HG03457 (cell line): ENCODE data around the gene PTPRD.

Experiments
- ATAC-seq: cut with Tn5 transposase; IDR thresholded peaks from one replicate; pipeline ENCODE4 v1.9.1; 2021; ENCODE audit warnings: moderate number of reproducible peaks; ENCODE audit not compliant: unreplicated experiment

The PTPRD gene

DNA sequence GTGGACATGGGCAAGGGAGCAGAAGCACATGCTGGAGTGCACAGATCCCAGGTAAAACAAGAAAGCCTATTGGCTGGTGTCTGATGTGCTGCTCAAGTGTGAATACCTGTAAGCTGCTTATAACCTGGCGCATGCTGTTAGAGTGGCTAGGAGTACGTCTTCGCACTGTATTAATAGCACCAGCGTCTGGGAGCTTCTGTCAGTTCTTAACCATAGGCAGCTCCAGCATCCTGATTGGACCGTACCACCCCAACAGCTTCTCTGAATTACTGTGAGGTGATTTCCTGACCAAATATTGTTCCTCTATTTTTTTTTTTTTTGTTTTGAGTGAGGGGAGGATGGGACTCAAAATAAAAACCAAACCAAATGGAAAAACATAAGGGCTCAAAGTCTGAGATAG is 987.6 kb downstream of the PTPRD start:
- ATAC-seq, result no peak

- ATAC-seq, result no peak
Observed at GRCh38 chr9:9623506-9623905, 989.3 kb downstream of the PTPRD start.

GRCh38 chr9:9621355-9621940 is 991.4 kb downstream of the PTPRD start:
- no peak for ATAC-seq

- no peak for ATAC-seq
Observed at GRCh38 chr9:9620736-9621135, 992.1 kb downstream of the PTPRD start.

DNA sequence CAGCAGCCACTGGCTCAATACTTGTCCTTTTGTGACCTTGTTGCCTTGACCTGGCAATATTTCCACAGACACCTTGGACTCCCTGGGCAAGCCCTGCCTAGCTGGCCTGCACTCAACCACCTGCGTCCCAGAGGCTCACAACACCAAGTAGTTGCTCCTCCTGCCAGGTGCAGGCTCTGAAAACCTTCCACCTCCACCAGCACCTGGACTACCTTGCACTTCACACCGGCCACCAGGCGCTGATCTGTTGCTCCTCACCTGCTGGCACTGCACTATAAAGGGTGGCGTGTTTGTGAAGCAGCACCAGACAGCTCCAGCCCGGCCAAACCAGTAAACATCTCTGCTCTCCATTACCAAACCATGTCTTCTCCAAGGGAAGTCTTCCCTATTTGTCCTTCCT is 997.7 kb downstream of the PTPRD start:
- ATAC-seq, result no peak

DNA sequence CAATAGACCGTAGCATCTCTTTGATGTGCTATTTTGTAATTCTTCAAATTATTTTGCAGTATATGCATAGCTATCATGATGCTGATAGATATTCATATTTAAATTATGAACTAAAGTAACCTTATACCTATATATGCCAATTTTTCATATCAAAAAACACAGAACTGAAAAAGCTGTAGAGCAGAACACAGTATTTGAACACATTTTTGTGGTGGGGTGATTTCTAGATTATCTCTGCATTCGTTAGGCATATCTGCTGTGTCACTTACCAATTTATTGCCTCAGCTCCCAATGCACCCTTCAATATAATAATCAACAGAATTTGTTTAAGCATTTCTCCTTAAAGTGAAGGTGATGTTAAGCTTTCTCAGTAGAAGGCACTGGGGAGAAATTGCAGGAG is 998.2 kb downstream of the PTPRD start:
- no peak for ATAC-seq

DNA sequence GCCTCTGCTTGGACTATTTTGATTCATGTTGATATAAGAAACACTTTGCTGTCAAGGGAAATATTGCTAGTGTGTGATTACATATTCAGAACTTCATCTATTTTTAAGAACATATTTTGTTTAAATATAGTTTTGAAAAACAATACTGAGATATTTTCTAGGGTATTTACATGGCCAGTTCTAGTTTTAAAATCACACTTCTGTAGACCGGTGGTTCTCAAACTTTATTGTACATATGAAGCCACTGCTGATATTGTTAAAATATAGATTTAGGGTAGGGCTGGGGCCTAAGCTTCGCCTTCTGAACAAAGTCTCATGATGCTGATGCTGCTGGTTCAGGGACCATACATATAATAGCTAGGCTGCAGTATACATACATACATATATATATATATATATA is 1000.0 kb downstream of the PTPRD start:
- ATAC-seq, result no peak

GRCh38 chr9:9612270-9612669 is 1000.5 kb downstream of the PTPRD start:
- ATAC-seq, result peak; percentile 59

DNA sequence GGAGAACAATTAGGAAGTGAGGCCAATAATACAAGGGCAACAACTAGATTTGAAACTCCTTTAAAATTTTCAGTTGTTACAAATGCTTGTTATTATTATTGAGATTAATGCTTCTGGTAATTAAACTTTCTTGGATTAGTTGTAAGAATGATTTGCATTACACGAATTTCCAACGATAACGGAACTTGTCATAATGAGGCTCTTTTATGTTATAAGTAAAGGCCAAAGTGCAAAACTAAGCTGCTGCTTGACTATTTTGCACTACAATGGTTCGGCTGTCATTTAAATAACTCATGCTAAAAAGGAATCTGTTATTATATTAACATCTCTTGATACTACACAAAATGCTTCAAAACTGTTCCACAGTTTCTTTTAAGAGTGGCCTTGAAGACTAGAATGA is 1007.1 kb downstream of the PTPRD start:
- no peak for ATAC-seq

- no peak for ATAC-seq
Observed at GRCh38 chr9:9603345-9603744, 1009.5 kb downstream of the PTPRD start.

DNA sequence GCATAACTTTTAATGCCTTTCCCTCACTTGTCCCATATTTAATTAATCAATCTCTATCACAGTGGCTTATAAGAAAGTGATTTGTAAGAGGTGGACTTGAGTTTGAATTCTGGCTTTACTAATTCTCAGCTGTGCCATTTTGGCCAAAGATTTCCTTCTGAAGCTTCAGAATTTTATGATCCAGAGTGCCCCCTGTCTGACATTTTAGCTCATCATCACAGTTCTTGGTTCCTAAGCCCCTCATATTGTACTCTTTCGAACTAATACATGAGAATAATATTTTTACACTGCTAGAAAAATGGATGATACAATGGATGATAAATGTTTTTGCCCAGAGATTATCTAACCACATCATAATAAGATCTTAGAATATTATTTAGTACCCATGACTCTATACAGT is 1014.1 kb downstream of the PTPRD start:
- no peak for ATAC-seq

- no peak for ATAC-seq
Observed at GRCh38 chr9:9592104-9592503, 1020.7 kb downstream of the PTPRD start.

- peak; percentile 60 for ATAC-seq
Observed at GRCh38 chr9:9585920-9586319, 1026.9 kb downstream of the PTPRD start.

DNA sequence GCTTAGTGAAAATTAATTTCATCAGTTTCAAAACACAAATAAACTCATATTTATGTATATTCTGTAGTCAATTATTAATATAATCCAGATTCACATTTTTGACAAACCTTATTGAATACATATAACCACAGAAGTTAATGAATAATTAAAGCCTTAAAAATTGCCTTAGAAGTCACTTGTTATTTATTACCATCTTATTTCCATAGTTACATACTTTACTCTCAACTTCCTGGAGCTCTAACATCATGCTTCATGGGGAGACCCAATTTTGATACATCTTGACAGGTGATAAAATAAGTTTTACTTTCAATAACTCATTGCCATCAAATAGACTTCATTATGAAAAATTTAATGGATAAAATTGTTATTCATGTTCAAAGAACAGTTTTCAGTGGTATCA is 1038.7 kb downstream of the PTPRD start:
- ATAC-seq, result no peak

- no peak for ATAC-seq
Observed at GRCh38 chr9:9565700-9566099, 1047.1 kb downstream of the PTPRD start.

DNA sequence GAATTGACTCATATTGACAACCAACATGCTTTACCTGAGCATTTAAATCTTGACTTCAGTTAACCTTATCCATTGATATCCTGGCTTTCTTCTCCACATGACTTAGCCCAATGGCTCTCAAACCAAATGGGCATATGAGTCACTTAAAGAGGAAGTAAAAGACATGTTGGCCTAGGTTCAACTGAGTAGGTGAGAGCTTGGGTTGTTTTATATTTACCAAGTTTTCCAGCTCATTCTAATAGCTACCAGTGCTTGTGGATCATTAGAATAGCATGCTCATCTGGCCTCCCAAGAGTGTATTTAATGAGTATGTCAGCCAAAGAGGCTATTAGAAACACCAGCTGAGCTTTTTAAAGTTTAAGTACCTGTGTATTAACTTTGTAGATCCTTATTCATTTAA is 1049.0 kb downstream of the PTPRD start:
- no peak for ATAC-seq

GRCh38 chr9:9560382-9561035 is 1052.3 kb downstream of the PTPRD start:
- ATAC-seq, result no peak

GRCh38 chr9:9558907-9559306 is 1053.9 kb downstream of the PTPRD start:
- no peak for ATAC-seq

GRCh38 chr9:9557804-9558334 is 1054.9 kb downstream of the PTPRD start:
- ATAC-seq, result no peak

DNA sequence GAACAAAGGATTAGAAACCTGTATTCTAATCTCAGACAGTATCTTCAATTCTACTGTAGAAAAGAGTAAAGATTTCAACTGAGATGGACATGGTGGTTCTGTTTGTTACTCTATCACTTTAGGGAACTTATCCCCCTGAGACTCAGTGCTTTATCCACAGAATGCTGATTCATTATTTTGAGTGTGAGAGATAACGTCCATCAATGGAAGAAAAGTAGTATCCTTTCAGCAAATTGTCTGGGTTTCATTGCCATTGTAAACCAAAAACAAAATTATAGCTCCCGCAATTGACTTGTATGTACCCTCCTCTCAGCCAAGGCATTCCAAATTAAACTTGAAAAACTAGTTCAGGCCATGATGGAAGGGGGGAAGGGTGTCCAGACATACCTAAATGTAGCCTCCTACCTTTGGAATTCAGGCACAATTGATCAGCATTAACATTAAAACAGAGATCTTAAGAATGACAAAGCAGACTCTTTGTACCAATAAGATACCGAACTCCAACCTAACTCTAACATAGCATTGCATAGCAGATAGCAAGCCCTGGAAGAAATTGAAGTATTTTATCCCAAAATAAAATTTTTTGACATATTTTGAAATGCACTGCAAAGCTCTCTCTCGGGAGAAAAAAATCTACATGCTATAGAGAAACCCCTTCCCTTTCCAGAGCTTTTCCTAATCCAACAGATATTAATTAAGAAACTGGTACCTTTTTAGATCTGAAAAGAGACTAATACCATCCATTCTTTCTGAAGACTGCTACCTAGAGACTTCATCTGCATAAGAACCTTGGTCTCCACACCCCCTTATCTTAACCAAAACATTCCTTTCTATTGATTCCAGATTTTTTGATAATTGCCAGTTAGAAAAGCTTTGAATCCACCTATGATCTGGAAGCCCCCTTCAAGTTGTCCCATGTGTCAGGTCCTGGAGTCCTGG is 1055.7 kb downstream of the PTPRD start:
- ATAC-seq, result no peak

GRCh38 chr9:9552665-9553064 is 1060.1 kb downstream of the PTPRD start:
- no peak for ATAC-seq

DNA sequence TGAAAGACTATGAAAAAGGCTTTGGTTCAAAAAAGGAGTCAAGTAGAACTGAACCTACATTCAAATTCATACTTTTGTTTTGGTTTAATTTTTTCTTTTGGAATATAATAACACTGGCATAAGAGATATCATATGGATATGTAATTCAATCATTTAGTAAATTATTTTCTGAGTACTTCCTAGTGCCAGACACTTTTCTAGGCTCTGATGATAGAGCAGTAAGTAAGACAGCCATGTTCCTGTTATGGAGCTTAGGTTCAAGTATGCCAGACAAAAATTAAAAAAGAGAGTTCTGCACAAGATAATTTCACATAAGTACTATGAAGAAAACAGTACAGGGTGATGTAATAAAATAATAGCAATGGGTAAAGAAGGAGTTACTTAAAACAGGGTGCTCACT is 1074.0 kb downstream of the PTPRD start:
- no peak for ATAC-seq
